Lung microvascular endothelial cell (primary cell): ENCODE measurements around the gene XPC. TPM values are rescaled to one million over a fixed set of nuclear protein-coding genes. Genes with fewer than 3 reads are reported as not detected.

Experiments
- DNase-seq, 2 donors: peaks; one replicate each; pipeline versions ENCODE4 v3.0.0 to v3.0.0-alpha.2; 2010; ENCODE audit warnings: low read depth in 2 of 2
- total RNA-seq: library from RNA; depleted of rRNA; stranded (reverse); fragments of >200 nt; gene quantifications from 2 replicates; pipeline ENCODE4 v1.2.1, GENCODE V29; 2014

Gene XPC
- total RNA-seq, 1 donor from 2014 or later: 26.0 TPM

- no peak for DNase-seq
Measured at GRCh38 chr3:14208168-14208567, 29.8 kb upstream of the XPC start.

GRCh38 chr3:14206548-14207177 lies 28.3 kb upstream of the XPC start:
- DNase-seq: no peak

GRCh38 chr3:14204515-14205284 lies 26.3 kb upstream of the XPC start:
- peak; percentile 49 to 91 for DNase-seq

GRCh38 chr3:14203521-14204079 lies 25.2 kb upstream of the XPC start:
- peak; percentile 85 to 93 for DNase-seq

GRCh38 chr3:14202874-14203520 lies 24.6 kb upstream of the XPC start:
- DNase-seq: no peak

- DNase-seq: no peak
Measured at GRCh38 chr3:14201940-14202684, 23.7 kb upstream of the XPC start.

GRCh38 chr3:14200841-14201240 lies 22.4 kb upstream of the XPC start:
- DNase-seq: peak in 1 of 2 donors; percentile 13

GRCh38 chr3:14200276-14200675 lies 21.9 kb upstream of the XPC start:
- no peak for DNase-seq

- no peak for DNase-seq
Measured at GRCh38 chr3:14199641-14200040, 21.2 kb upstream of the XPC start.

GRCh38 chr3:14194865-14195264 lies 16.5 kb upstream of the XPC start:
- DNase-seq: no peak

- no peak for DNase-seq
Measured at GRCh38 chr3:14188041-14188754, 9.8 kb upstream of the XPC start.

- DNase-seq: no peak
Measured at GRCh38 chr3:14186854-14187458, 8.6 kb upstream of the XPC start.

GRCh38 chr3:14183015-14183577 lies 4.7 kb upstream of the XPC start:
- no peak for DNase-seq

GRCh38 chr3:14181253-14181652 lies 2.9 kb upstream of the XPC start:
- no peak for DNase-seq

GRCh38 chr3:14179795-14180194 lies 1.4 kb upstream of the XPC start:
- DNase-seq: no peak

GRCh38 chr3:14179114-14179465 lies 689 bp upstream of the XPC start:
- DNase-seq: peak in 1 of 2 donors; percentile 5

- peak in 1 of 2 donors; percentile 17 for DNase-seq
Measured at GRCh38 chr3:14177580-14178246, 688 bp downstream of the XPC start.

GRCh38 chr3:14175383-14176037 lies 2.9 kb downstream of the XPC start:
- DNase-seq: no peak

GRCh38 chr3:14174483-14174882 lies 3.9 kb downstream of the XPC start:
- DNase-seq: no peak
